GM21737 (cell line): ENCODE data around the gene CTNNA1.

Source experiments
- ATAC-seq: cut with Tn5 transposase; IDR thresholded peaks from one replicate; pipeline ENCODE4 v1.9.1; 2021; ENCODE audit warnings: mild to moderate bottlenecking, moderate library complexity; ENCODE audit not compliant: unreplicated experiment

The CTNNA1 gene

GRCh38 chr5:138981131-138981530, 227.9 kb downstream of the CTNNA1 start:
- ATAC-seq: no peak

DNA sequence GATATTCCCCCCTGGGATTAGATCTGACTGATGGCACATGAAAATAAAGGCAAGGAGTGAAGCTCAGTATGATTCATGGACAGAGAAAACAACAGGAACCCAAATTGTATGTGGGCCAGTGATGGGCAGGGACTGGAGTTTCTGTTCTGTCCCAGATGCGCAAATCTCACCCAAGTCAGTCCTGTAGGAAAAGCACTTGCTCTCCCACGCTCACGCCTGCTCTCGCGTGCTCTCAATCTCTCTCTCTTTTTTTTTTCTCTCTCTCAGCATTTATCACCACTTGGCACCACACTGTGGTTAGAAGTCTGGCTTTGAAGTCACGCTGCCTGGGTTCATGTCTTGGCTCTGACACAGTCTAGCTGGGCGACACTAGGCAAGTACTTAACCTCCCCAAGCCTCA, 228.4 kb downstream of the CTNNA1 start:
- no peak for ATAC-seq

GRCh38 chr5:138983984-138984383, 230.8 kb downstream of the CTNNA1 start:
- no peak for ATAC-seq
